ENCODE results near the gene ZNF77.

GRCh38 chr19:2923510-2923909 is 21.3 kb downstream of the ZNF77 start:
- TF ChIP-seq, protein P1, sequence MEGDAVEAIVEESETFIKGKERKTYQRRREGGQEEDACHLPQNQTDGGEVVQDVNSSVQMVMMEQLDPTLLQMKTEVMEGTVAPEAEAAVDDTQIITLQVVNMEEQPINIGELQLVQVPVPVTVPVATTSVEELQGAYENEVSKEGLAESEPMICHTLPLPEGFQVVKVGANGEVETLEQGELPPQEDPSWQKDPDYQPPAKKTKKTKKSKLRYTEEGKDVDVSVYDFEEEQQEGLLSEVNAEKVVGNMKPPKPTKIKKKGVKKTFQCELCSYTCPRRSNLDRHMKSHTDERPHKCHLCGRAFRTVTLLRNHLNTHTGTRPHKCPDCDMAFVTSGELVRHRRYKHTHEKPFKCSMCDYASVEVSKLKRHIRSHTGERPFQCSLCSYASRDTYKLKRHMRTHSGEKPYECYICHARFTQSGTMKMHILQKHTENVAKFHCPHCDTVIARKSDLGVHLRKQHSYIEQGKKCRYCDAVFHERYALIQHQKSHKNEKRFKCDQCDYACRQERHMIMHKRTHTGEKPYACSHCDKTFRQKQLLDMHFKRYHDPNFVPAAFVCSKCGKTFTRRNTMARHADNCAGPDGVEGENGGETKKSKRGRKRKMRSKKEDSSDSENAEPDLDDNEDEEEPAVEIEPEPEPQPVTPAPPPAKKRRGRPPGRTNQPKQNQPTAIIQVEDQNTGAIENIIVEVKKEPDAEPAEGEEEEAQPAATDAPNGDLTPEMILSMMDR (IDR thresholded peaks at IDR 0.05; ENCODE audit: low read depth, low read length, missing input control): no peak
- TF ChIP-seq TAF1 (conservative IDR thresholded peaks at IDR 0.05): no peak
- TF ChIP-seq, protein P2, sequence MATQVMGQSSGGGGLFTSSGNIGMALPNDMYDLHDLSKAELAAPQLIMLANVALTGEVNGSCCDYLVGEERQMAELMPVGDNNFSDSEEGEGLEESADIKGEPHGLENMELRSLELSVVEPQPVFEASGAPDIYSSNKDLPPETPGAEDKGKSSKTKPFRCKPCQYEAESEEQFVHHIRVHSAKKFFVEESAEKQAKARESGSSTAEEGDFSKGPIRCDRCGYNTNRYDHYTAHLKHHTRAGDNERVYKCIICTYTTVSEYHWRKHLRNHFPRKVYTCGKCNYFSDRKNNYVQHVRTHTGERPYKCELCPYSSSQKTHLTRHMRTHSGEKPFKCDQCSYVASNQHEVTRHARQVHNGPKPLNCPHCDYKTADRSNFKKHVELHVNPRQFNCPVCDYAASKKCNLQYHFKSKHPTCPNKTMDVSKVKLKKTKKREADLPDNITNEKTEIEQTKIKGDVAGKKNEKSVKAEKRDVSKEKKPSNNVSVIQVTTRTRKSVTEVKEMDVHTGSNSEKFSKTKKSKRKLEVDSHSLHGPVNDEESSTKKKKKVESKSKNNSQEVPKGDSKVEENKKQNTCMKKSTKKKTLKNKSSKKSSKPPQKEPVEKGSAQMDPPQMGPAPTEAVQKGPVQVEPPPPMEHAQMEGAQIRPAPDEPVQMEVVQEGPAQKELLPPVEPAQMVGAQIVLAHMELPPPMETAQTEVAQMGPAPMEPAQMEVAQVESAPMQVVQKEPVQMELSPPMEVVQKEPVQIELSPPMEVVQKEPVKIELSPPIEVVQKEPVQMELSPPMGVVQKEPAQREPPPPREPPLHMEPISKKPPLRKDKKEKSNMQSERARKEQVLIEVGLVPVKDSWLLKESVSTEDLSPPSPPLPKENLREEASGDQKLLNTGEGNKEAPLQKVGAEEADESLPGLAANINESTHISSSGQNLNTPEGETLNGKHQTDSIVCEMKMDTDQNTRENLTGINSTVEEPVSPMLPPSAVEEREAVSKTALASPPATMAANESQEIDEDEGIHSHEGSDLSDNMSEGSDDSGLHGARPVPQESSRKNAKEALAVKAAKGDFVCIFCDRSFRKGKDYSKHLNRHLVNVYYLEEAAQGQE (IDR thresholded peaks at IDR 0.05): no peak
